GM12874 (cell line): Measurements from ENCODE around the gene DHX35.

Experiments
- TF ChIP-seq, protein P1 (sequence below): IDR thresholded peaks from 2 replicates; pipeline ENCODE4 v1.5.1; 2011; ENCODE audit warnings: low read depth, mild to moderate bottlenecking, control low read depth, low read length, moderate library complexity; ENCODE audit not compliant: insufficient read depth

Gene DHX35, protein sequence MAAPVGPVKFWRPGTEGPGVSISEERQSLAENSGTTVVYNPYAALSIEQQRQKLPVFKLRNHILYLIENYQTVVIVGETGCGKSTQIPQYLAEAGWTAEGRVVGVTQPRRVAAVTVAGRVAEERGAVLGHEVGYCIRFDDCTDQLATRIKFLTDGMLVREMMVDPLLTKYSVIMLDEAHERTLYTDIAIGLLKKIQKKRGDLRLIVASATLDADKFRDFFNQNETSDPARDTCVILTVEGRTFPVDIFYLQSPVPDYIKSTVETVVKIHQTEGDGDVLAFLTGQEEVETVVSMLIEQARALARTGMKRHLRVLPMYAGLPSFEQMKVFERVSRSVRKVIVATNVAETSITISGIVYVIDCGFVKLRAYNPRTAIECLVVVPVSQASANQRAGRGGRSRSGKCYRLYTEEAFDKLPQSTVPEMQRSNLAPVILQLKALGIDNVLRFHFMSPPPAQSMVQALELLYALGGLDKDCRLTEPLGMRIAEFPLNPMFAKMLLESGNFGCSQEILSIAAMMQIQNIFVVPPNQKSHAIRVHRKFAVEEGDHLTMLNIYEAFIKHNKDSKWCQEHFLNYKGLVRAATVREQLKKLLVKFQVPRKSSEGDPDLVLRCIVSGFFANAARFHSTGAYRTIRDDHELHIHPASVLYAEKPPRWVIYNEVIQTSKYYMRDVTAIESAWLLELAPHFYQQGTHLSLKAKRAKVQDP

GRCh38 chr20:38962044-38962927 lies at the start of gene DHX35:
DHX35 (plus strand) TSS chr20:38962344; CDS start chr20:38962368, 24 bp downstream.
- TF ChIP-seq, protein P1, sequence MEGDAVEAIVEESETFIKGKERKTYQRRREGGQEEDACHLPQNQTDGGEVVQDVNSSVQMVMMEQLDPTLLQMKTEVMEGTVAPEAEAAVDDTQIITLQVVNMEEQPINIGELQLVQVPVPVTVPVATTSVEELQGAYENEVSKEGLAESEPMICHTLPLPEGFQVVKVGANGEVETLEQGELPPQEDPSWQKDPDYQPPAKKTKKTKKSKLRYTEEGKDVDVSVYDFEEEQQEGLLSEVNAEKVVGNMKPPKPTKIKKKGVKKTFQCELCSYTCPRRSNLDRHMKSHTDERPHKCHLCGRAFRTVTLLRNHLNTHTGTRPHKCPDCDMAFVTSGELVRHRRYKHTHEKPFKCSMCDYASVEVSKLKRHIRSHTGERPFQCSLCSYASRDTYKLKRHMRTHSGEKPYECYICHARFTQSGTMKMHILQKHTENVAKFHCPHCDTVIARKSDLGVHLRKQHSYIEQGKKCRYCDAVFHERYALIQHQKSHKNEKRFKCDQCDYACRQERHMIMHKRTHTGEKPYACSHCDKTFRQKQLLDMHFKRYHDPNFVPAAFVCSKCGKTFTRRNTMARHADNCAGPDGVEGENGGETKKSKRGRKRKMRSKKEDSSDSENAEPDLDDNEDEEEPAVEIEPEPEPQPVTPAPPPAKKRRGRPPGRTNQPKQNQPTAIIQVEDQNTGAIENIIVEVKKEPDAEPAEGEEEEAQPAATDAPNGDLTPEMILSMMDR: peak; percentile 39

DNA sequence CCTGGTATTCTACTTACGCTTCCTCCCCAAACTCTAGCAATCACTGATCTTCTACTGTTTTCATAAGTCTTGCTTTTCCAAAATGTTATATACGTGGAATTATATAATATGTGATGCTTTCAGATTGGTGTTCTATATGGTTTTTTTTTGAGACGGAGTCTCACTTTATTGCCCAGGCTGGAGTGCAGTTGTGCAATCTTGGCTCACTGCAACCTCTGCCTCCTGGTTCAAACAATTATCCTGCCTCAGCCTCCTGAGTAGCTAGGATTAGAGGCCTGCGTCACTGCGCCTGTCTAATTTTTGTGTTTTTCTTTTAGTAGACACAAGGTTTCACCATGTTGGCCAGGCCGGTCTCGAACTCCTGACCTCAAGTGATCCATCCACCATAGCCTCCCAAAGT lies 46.8 kb upstream of the DHX35 start:
- TF ChIP-seq, protein P1: no peak

- TF ChIP-seq, protein P1: no peak
Measured at GRCh38 chr20:38917657-38918056, 44.5 kb upstream of the DHX35 start.

DNA sequence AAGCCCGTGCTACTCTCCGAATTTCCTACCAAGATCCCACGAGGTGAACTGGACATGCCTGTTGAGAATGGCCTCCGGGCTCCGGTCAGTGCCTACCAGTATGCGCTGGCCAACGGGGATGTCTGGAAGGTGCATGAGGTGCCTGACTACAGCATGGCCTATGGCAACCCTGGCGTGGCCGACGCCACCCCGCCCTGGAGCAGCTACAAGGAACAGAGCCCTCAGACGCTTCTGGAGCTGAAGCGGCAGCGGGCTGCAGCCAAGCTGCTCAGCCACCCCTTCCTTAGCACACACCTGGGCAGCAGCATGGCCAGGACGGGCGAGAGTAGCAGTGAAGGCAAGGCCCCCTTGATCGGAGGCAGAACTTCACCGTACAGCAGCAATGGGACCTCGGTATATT lies 44.0 kb upstream of the DHX35 start:
- TF ChIP-seq, protein P1: no peak

DNA sequence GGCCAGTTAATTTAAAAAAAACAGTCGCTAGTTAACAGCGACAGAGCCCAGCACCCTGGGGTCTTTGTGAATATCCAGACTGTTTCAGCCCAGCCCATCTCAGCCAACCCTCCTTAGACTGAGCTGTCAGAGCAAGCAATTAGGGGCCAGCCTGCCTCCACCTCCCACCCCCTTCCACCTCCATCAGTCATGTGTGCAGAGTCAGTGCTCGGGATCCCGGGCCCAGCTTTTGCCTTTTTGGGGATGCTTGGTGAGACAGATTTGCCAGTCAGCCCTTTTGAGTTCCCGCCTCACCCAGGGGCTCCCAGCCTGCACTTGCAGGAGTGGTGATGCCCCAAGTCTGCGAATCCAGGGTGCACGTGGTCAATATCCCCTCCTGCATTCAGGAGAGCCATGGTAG lies 42.5 kb upstream of the DHX35 start:
- TF ChIP-seq, protein P1: no peak

DNA sequence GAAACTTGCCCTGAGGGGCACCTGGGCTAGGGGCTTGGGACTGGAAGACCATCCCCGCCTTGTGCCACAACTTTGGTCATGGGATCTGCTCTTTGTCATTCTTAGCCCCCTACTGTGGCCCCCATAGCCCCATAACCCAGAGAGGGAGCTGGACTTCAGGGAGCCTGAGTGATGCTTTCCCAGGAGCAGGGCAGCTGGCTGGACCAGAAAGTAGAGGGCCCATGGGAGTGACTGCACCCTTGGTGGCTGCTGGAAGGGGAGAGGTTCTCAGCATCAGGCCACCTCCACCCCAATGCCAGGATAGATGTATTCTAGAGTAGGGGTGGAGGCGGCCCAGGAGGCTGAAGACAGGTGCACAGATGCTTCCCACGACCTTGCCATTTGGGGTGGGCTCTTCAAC lies 41.7 kb upstream of the DHX35 start:
- TF ChIP-seq, protein P1: no peak

DNA sequence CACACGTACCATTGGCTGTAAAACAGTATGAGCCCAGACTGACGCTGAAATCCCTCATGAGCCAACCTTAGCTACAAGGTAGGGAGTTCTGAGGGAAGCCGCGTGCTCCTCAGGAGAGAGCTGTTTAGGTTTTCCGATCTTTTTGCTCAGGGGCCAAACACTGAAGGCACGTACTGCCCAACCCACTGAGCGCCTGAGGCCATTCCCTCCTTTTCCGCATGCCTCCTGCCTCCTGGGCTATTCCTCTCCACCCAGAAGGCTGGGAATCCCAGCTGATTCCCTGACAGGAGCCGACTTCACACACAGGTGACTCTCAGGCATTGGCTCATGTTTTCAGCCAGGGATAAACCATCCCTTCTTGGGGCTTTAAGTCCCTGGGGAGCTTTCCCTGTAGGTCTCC lies 41.3 kb upstream of the DHX35 start:
- TF ChIP-seq, protein P1: no peak
